Measurements from ENCODE around the gene MAG. TPM values are rescaled to one million over a fixed set of nuclear protein-coding genes. Genes with fewer than 3 reads are reported as not detected.

Gene MAG
- total RNA-seq, 6 experiments from 2014 or later, result not detected

- H3K4me3 Mint-ChIP-seq, result peak overlapping the region; percentile 97
- H3K4me1 Mint-ChIP-seq (ENCODE audit: low read depth), result peaks cover 12% of the 10 kb centered on the region
- H3K9me3 Mint-ChIP-seq, result no peaks in the 10 kb centered on the region
- peaks cover 10% of the 10 kb centered on the region for H3K27me3 Mint-ChIP-seq (ENCODE audit: insufficient read depth)
- peaks cover 4% of the 10 kb centered on the region; the same call in 1 of the 2 replicates for H3K36me3 Mint-ChIP-seq (ENCODE audit: low read depth)
- no peak for DNase-seq
- no peak for TF ChIP-seq CTCF (IDR thresholded peaks at IDR 0.05)
- H3K27ac Mint-ChIP-seq, result peak overlapping the region; percentile 95; the same call in 1 of the 2 replicates
These were observed 25.2 kb upstream of the MAG start for GRCh38 chr19:35266520-35267352.

GRCh38 chr19:35267353-35267817, 24.6 kb upstream of the MAG start:
- H3K4me1 Mint-ChIP-seq (ENCODE audit: low read depth), result peaks cover 12% of the 10 kb centered on the region
- peak overlapping the region; percentile 97 for H3K4me3 Mint-ChIP-seq
- H3K36me3 Mint-ChIP-seq (ENCODE audit: low read depth), result peaks cover 4% of the 10 kb centered on the region; the same call in 1 of the 2 replicates
- H3K9me3 Mint-ChIP-seq, result no peaks in the 10 kb centered on the region
- H3K27me3 Mint-ChIP-seq (ENCODE audit: insufficient read depth), result peaks cover 7% of the 10 kb centered on the region
- H3K27ac Mint-ChIP-seq, result peak overlapping the region; percentile 95
- DNase-seq, result no peak
- no peak for TF ChIP-seq CTCF (IDR thresholded peaks at IDR 0.05)

GRCh38 chr19:35267818-35268535, 24.0 kb upstream of the MAG start:
- Mint-ChIP-seq H3K27me3 (ENCODE audit: insufficient read depth) (peaks cover 7% of the 10 kb centered on the region), H3K9me3 (no peaks in the 10 kb centered on the region), H3K36me3 (ENCODE audit: low read depth) (peaks cover 4% of the 10 kb centered on the region; the same call in 1 of the 2 replicates), H3K27ac (peak overlapping the region; percentile 95), H3K4me1 (ENCODE audit: low read depth) (peaks cover 12% of the 10 kb centered on the region), H3K4me3 (peak overlapping the region; percentile 97)
- peak; percentile 15 for DNase-seq
- TF ChIP-seq CTCF (IDR thresholded peaks at IDR 0.05), result no peak

- Mint-ChIP-seq H3K27me3 (ENCODE audit: insufficient read depth) (peaks cover 7% of the 10 kb centered on the region), H3K4me3 (peak within 1 kb of the TSS; percentile 97), H3K27ac (peak within 1 kb of the TSS; percentile 95), H3K9me3 (no peaks in the 10 kb centered on the region), H3K4me1 (ENCODE audit: low read depth) (peaks cover 12% of the 10 kb centered on the region), H3K36me3 (ENCODE audit: low read depth) (peaks cover 4% of the 10 kb centered on the region; the same call in 1 of the 2 replicates)
- TF ChIP-seq CTCF (IDR thresholded peaks at IDR 0.05), result no peak
- peak; percentile 61 for DNase-seq
These were observed 23.2 kb upstream of the MAG start, which contains the start of gene USF2 for GRCh38 chr19:35268536-35269437. Gene USF2 (plus strand): TSS chr19:35268962. CDS start chr19:35269102, 140 bp downstream.

Measured in HFFc6 (cell line).